AG20443 (cell line): ENCODE measurements around the gene UPK1B.
A peak's percentile ranks its signal among the peaks of the same experiment; 100 is the strongest.

Experiments
- DNase-seq: peaks from one replicate; pipeline ENCODE4 v3.0.0; 2012; ENCODE audit warnings: low spot score, mixed read lengths

Gene UPK1B

DNA sequence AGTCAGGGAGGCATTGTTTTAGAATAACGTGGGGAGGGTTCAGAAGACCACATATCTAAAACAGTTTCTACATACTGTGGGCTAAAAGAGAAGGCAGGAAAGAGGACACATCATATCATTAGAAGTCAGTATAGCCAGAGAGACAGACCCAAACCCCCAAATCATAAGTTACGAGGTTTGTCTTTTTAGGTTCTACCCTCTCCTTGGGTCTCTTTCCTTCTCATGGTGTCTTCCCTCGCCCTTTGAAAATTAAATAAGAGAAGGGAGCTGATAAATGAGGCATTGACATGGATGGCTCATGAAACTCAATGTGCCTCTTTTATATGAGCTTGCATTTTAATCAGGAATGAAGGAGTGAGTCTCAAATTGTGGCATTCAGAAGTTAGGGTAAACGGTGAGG, 3.4 kb downstream of the UPK1B start:
- DNase-seq = no peak

DNA sequence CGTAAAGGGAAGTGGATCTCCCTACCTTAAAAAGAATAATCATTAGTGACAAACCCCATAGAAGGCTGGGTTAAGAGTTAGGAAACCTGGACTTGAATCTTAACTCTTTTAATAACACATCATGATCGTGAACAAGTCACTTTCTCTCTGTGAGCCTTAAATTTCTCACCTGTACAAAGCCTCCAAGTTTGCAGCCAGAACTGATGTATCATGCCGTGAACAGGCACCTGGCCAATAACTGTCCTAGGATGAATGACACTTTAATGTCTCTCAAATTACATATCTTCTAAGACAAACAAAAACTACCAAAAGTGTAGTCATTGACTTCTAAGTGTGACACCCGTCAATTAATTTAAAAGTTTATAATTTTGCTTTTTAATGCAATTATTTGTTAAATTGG, 3.9 kb downstream of the UPK1B start:
- no peak for DNase-seq

DNA sequence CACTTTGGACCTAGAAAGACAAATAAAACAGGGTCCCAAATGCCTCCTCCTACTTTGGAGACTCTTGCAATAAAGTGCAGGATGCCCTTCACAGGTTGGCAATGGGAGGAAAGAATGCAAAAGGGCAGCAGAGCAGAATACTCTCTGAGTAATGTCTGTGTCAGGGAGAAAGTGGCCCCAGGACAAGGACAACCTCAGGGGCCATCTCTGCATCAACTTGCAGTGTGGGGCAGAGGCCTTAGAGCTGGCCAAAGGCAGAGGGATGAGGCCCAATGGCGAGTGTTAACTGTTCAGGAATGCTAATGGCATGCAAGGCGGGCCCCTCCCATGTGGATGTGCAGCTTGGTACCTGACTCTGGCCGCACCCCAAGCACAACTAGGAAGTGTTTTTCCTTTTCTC, 8.4 kb downstream of the UPK1B start:
- peak; percentile 65 for DNase-seq

DNA sequence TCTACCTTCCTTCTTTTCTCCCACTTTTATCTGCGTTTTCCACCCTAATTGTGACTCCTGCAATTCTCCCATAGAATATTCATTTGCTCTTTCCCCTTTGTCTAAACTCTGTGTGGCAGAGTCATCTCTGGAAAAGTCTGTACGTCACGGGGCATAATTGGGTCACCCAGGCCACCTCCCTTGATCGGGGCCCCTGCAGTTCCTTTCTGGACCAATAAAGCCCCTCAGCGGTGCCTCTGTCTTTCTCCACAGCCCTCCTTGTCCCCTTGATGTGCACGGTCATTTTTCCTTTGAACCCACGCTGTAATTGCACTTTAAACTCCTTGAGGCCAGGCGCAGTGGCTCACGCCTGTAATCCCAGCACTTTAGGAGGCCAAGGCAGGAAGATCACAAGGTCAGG, 10.7 kb downstream of the UPK1B start:
- no peak for DNase-seq

DNA sequence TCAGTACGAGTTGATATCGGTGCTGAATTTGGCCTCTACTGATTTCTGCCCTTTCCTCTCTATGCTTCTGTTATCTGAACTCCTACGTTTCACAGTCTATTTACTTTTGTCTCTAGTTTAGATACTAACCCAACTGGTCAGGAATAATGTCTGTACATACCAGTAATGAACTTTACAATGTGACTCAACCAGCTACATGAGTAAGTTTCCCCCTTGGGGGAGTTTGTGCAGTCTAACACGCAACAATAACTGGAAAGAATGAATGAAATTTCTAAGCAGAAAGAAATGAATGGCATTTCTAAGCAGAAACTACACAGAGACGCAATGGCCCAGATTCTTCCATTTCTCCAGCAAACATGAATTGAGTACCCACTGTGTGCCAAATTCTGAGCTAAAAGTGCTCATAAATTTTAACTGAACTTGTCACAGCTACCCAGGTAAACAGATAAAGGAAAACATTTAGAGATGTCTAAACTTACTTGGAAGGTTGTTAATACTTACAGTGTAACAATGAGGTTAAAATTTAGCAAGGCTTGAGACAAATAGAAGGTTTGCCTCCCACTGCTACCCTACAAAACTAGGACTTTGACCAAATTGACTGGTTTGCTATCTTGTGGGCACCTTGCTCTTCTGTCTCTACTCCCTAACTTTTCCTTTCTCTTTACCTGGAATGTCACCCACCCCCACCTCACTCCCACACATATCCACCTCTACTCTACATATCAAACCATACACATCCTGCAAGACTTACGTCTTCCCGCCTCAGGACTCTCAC, 11.6 kb downstream of the UPK1B start:
- DNase-seq = peak; percentile 71

DNA sequence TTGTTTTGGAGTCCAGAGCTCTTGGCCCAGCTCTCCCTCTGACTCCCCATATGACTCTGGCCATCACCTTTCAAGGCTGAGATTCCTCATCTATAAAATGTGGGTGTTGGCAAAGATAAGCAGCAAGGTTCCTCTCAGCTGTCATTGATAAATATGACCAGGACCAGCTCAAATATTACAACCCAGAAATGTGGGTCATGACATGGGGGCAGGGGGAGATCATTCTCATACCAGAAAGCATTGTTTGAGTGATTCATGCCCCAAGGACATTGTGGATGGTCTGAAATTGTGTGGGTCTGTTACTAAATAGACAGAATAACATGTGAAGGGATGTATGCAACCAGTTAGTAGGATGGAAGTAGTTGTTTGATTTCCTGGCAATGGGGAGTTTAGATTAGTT, 13.9 kb downstream of the UPK1B start:
- no peak for DNase-seq

- DNase-seq = no peak
Measured at GRCh38 chr3:119191800-119192199, 18.4 kb downstream of the UPK1B start.

DNA sequence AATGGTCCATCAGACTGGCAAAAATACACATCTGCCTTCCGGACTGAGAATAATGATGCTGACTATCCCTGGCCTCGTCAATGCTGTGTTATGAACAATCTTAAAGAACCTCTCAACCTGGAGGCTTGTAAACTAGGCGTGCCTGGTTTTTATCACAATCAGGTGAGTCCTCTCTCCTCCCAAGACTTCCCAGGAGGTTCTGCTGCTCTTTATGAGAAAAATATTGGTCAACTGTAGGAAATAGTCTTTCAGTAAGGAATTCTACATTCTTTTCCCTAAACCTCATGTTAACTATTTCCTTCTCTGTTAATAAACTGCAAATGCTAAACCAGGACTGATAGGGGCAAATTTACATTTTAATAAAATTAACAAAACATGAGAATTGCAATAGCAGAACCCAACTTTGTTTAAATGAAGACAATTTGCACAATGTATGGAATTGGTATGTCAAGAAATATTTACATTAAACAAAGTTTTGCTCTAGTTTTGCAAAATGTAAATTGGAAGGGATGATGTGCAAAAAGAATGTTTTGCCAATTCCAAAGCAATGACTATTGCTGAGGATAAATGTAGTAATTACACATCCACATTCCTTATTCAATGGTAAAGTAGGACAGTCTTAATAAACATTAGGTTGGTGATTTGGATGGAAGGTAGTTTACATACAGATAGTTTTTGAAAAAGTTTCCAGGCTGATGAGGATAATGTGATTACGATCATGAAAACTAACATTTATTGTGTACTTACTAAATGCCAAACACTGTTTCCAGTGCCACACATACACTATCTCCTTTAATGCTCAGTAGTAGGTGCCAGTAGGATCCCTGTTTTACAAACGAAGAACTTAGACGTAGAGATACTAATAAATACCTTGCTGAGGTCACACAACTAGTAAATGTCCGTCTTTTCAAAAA, 21.1 kb downstream of the UPK1B start:
- peak; percentile 25 for DNase-seq

DNA sequence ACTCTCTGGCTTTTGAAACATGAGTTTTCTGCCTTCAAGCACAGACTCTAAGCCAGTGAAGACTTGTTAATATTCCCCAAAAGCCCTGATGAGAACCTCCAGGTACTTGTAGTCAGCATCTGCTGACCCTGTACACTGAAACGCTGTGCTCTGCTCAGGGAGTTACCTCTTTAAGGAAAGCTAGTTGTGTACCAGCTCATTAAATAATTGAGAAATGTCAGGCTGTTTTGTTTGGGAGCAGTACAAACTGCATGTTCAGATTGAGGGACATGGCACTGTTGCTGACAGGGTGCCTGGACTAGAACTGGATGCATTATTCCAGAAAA, 21.7 kb downstream of the UPK1B start:
- no peak for DNase-seq

DNA sequence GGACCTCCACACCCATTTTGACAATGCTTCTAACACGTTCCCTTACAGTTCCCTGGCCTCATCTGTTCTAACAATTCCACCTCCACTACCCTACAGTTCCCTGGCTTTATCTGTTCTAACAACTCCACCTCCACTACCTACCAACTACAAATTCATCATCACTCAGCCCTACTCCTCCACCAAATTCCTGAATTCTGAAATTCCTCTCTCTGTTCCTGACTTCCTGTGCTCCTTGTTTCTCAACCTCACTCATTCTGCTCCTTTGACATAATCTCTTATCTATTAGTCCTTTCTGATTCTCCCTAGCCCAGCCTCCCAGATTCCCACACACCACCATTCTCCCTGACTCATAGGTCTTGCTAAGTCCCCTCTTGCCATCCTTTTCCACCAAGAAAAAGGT, 22.5 kb downstream of the UPK1B start:
- no peak for DNase-seq

GRCh38 chr3:119205209-119205608, 31.8 kb downstream of the UPK1B start:
- no peak for DNase-seq

GRCh38 chr3:119205685-119206084, 32.3 kb downstream of the UPK1B start:
- no peak for DNase-seq

GRCh38 chr3:119206611-119207511, 33.5 kb downstream of the UPK1B start:
- DNase-seq = peak; percentile 22

DNA sequence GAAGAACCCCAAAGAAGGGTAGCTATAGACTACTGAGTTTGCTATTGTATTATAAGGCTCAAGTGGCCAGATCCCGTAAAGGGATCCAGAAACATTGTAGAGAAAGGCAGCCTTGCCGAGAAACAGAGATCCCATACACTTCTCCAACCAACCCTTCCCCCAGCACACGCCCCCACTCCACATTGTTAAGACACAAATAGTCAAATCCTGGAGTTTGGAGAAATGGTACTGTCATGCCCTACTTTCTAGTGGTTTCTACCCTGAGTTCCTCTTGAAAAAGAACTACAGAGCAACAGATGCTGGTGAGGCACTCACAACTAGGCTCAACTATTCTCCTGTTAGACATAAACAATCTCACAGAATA, 34.1 kb downstream of the UPK1B start:
- DNase-seq = no peak

DNA sequence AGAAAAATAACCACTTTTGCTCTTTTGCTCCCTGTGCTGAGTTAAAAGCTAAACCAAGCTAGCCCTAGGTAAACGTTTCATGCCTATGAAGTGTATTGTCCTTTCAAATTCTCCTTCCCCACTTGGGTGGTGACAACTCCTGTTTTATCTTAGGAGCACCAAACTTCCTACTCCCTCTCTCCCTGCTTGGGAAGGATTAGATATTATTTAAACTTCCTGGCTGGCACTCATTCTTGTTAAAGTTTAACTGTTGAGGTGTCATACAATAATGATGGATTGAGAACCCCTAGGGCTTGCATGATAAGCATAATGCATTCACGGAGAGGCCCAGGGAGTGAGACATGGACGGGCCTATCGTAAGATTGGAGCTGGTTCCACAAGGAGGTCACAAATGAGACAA, 37.8 kb downstream of the UPK1B start:
- no peak for DNase-seq

DNA sequence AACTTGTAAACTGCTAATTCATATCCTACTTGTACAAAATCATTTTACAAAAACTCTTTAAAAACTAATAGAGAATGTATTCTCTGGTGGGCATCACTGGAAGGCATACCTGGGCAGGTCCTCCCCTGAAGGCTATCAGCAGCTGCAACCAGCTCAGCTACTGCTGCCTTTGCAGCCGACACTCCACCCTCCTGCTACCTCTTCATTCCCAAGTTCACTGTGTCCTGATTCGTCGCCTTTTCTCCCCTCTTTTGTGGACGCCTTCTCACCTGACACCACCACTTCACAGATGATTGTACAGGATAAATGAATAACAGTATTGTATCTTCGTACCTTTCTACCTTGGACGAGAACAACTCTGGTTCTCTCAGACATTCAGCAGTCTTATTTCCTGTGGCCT, 38.4 kb downstream of the UPK1B start:
- DNase-seq = no peak

DNA sequence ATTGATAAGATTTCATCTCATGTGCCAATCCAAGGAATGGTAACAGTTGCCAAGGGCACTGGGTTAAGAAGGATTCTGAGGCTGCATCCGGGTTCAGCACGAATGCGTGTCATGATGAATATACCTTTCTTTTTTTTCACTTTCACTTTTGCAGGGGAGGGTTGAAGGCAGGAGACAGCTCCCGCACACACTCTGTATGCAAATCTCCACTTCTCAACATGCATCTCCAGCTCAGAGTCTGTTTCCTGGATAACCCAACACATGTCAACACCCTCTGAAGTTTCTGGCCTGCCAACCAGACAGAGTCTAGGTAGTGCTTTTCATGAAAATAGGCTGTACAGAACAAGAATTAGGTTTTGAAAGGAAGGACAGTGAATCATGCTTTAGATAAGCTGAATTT, 45.7 kb downstream of the UPK1B start:
- DNase-seq = no peak

- no peak for DNase-seq
Measured at GRCh38 chr3:119220198-119220597, 46.8 kb downstream of the UPK1B start.

DNA sequence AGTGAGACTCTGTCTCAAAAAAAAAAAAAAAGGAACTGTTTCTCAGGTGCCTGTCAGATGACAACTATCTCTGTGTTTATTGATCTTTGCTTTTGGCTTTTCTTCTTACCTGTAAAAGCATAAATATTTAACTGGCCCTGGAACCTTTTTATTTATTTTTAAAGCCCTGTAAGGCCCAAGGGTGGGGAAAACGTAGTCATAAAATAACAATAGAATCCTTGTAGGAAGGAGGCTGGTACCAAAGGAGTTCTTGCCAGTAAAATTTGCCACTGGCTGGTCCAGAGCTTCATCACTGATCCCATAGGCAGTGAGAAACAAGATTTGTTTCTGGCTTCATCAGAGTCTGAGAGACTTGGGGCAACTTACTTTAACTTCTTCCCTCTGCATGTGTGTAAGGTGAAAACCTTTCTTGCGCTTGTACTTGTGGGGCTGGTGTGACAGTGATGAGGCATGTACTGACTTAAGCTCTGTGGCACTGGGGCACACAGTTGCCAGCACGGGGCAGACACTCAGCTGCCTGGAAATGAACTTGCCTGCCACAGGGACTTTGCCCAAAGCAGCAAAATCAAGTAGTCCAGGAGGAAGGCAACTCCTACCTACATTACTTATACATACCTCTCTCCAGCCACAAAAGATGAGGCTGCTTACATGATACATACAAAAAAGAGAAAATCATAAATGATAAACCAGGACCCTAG, 47.7 kb downstream of the UPK1B start:
- DNase-seq = no peak

GRCh38 chr3:119221779-119222320, 48.5 kb downstream of the UPK1B start:
- DNase-seq = peak; percentile 34

DNA sequence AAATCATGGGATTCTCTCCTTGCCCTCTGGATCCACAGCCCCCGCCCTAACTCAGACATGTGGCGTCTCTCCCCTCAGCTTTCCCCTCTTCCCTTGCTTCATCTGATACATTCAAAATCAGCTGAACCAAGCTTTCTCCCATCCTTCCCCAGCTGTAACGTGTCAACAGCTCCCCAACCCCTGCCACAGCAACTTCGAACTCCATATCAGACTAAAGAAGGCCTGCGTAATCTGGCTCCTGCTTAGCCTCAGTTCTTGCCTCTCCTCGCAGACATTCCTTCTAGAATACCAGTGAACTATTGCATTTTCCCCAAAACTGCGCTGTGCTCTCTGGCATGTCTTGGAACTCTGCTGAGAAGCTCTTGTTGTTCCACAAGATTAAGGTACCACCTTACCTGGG, 49.0 kb downstream of the UPK1B start:
- no peak for DNase-seq

DNA sequence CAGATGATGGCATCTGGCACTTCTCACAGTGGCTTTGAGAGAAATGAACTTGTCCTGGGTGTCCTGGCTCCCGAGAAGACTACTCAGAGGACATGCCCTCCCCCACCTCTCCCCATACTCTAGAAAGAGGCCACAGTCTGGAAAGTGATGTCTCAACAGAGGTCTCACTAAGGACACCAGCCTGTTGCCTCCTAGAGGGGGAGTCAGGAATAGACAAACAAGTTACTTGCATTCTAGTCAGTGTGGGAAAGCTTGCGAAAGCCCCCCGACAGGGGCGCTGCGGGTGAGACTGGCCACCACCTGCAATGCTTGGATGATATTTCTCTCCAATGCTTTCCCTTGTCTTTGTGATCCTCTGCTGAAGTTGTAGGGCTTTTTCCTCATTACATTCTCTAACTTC, 50.1 kb downstream of the UPK1B start:
- no peak for DNase-seq
